NCI-H1092 treated with DMSO at 0.1 percent for 48 hours (cell line): ENCODE measurements around the gene DOCK11.
"Not testable (repeated sequence)": the region's sequence is repeated elsewhere in the genome, so short reads cannot be mapped to it uniquely, and the experiment has no call there.

Experiments
- DNase-seq: peaks from one replicate; lab custom pipeline; 2025; lab: John Stamatoyannopoulos, UW

DOCK11 gene

DNA sequence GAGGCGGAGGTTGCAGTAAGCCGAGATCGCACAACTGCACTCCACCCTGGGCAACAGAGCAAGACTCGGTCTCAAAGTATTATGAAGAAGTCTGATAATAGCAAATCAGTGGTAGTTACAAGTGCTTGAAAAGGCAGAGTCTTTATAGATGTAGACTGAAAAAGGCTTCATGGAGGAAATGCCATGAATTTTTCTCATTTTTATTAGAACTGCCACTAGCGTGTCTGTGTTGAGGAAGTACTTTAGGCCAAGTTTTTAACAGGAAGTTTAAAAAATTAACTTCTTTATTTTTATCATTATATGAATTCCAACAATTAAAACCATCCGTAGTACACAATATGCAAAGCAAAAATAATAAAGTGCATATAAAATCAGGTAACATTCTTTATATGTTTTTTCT, 199.0 kb downstream of the DOCK11 start:
- DNase-seq, result no peak

GRCh38 chrX:118698516-118699170, 203.0 kb downstream of the DOCK11 start:
- no peak for DNase-seq

DNA sequence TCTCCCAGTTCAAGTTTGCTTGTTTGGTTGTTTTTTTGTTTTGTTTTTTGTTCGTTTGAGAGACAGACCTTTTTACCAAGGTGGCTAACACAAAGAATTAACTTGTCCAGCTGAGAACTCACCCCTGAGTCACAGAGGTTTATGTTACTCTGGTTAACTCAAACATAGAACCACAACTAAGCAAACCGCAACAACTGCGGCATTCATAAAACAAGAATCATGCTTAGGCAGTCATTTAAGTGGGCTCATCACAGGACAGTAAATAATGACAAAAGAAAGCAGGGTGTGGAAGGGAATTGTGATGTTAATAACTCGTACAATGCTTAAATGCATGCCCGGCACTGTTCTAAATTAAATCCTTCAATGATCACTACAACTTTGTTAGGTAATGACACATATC, 207.1 kb downstream of the DOCK11 start:
- no peak for DNase-seq

GRCh38 chrX:118706681-118707080, 211.1 kb downstream of the DOCK11 start:
- no peak for DNase-seq

DNA sequence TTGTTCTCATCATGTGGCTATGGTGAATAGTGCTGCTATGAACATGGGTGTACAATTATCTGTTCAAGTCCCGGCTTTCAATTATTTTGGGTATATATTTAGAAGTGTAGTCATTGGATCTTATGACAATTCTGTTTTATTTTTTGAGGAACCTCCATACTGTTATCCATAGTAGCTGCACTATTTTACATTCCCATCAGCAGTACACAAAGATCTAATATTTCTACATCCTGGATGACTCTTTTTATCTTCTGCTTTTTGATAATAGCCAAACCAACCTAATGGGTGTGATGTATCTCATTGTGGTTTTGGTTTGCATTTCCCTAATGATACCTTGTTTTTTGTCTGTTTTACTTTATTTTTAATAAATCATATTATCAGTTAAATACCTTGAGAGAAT, 218.9 kb downstream of the DOCK11 start:
- no peak for DNase-seq

GRCh38 chrX:118715917-118716316, 220.3 kb downstream of the DOCK11 start:
- not testable (repeated sequence) for DNase-seq

GRCh38 chrX:118716833-118717232, 221.2 kb downstream of the DOCK11 start:
- not testable (repeated sequence) for DNase-seq

DNA sequence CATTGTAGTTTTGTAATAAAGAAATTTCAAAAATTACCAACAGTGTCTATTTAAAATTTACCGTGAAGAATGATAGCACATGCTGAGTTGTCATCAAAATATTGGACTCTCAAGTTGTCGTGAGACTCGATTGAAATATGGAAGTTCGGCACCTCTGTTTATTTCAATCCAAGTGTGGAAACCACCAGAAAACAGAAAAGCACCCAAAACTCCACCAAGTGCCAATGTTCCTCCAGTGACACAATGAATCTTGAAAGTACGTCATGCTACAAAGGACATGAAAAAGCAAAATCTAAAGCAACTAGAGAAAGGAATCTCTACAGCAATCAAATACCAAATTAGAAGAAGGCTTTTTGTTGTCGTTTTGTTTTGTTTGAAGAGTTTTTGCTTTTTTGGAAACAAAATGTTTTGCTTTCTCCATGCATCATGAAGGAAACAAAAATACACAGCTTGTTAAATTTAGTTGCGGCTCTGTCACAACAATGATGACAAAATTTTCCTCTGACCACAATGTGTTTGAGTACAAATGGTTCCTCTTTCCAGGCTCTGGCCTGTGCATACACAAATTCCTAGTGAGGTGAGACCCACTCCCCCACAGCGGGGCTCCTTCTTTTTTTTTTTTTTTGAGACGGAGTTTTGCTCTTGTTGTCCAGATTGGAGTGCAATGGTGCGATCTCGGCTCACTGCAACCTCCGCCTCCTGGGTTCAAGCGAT, 222.2 kb downstream of the DOCK11 start:
- no peak for DNase-seq

DNA sequence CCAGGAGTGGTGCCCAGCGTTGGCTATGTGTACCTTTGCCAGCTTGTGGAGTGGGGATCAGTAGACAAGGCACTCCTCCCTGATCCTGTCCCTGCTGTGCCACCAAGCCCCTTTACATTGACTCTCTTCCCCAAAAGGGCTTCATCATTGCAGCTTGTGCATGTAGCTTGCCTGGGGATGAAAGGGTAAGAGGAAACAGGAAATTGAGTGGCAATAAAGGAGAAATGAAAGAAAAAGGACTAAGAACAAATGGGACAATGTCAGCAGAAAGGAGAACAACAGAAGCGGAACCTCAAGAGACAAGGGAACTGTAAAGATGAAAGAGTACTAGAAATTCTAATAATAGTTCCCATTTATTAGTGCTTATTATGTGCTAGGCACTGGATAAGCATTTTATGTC, 223.1 kb downstream of the DOCK11 start:
- no peak for DNase-seq

DNA sequence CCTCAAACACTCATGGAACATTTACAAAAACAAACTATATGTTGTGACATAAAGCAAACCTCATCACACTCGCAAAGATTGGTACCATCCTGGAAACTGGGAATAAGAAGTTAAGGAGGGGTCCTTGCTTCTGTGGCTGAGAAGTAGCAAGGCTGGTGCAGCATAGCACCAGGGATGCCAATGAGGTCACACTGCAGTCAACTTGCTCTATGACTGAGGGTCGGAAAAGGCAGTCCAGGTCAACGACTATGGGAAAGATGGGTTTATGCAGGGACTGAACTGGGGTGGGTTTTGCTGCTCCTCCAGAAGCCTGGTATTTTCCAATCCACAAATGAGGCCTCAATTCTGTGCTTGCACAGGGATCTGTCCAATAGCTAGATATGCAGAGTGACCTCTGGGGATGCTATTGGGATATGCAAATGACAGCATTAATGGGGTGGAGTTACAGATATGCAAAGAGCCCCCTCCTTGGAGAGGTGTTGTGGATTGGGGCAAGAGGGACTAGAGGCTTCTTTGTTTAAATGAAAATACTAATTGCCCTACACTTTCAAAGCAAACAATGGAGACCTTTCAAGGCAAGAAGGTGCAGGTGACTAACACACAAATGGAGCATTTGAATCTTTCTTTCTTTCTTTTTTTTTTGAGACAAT, 224.6 kb downstream of the DOCK11 start:
- DNase-seq, result no peak

GRCh38 chrX:118723376-118723775, 227.8 kb downstream of the DOCK11 start:
- DNase-seq, result no peak

DNA sequence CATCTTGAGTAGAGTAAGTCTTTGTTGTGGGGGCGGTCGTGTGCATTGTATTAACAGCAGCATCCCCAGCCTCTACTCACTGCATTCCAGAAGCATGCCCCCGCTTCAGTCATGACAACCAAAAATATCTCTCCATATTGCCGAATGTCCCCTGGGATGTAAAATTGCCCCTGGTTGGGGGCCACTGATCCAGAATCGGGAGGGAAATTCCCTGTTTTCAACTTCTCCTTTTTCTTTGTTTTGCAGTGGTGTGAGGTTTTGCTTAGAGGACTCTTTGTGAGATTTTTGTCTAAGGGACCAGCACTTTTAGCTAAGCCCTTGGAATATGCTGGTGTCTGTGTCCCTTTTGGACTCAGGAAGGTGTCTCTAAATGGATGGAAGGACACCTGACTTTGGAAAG, 228.8 kb downstream of the DOCK11 start:
- no peak for DNase-seq

- DNase-seq, result no peak
Measured at GRCh38 chrX:118724775-118725174, 229.2 kb downstream of the DOCK11 start.

DNA sequence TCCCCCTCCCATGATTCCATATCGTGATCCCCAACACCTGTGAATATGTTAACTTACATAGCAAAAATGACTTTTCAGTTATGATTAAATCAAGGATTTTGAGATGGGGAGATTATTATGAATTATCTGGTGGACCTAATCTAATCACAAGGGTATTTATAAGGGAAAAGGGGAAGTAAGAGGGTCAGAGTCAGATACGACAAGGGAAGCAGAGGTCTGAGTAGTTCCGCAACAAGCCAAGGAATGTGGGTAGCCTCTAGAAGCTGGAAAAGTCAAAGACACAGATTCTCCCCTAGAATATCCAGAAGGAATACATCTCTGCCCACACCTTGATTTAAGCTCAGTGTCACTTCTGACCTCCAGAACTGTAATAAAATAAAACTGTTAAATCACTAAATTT, 230.8 kb downstream of the DOCK11 start:
- no peak for DNase-seq

DNA sequence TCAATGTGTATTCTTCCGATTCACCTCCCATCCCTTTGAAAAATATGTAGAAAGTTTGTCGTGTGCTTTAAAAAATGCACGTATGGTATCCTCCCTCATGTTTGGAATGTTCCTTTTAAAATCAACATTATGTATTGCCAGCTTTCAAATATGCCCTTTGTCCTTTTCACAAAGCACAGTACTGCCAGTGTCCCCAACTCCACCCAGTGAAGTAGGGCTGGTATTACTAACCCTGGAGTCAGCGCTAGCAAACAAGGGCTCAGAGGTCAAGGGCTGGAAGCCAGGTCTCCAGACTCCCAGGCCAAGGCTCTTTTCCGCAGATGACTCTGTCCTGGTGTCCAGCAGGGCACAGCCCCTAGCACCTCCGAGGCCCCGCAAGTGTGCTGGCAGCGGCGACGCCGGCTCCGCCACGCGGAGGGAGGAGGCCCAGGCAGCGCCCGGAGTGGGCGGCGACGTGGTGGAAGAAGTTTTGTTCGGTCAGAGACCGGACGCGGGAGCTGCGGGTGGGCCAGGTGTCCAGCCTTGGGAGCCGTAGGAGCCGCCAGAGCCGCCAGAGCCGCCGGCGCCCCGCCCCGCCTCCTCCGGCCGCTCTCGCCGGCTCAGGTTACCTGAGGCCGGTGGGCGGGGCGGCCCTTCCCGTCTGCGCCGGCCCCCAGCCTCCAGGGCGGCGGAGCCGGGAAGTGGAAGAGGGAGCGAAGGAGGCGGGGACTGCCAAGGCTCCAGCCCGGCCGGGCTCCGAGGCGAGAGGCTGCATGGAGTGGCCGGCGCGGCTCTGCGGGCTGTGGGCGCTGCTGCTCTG, 231.5 kb downstream of the DOCK11 start, which contains the start of gene IL13RA1:
TSS of gene IL13RA1 (plus strand) at position 720 of the 799 bp plus-strand sequence. CDS start at position 753, 33 bp downstream.
- DNase-seq, result peak; percentile 68

DNA sequence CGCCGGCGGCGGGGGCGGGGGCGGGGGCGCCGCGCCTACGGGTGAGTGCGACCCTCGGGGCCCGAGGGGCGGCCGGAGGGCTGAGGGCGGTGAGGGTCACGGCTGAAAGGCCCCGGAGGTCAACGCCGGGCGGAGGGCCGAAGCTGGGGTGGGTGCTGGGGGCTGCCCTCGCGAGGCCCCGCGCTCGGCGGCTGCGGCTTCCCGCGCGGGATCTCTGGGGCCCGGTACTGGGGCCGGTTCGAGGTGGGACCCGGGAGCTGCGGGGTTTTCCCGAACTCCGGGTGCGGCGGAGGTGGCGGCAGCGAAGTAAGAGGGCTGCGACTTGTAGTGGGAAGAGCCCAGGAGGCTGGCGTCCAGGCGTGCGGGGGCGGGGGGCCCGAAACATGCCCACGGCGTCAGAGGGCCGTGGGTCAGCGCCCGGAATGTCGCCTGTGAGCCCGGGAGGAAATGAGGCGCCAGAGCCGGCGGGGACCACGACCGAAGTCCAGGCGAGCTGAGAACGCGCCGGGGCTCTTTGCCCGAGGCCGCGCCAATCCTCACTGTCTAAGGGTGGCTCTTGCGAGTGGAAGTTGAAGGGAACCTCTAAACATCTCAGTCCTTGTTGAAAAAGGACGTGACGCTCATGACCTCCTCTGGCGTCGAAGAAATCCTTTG, 232.2 kb downstream of the DOCK11 start:
- DNase-seq, result no peak

GRCh38 chrX:118729042-118729652, 233.5 kb downstream of the DOCK11 start:
- no peak for DNase-seq

- DNase-seq, result no peak
Measured at GRCh38 chrX:118730500-118731247, 235.1 kb downstream of the DOCK11 start.

DNA sequence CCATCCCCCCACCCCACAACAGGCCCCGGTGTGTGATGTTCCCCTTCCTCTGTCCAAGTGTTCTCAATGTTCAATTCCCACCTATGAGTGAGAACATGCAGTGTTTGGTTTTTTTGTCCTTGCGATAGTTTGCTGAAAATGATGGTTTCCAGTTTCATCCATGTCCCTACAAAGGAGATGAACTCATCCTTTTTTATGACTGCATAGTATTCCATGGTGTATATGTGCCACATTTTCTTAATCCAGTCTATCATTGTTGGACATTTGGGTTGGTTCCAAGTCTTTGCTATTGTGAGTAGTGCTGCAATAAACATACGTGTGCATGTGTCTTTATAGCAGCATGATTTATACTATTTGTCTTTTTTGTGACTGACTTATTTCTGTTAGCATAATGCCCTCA, 236.9 kb downstream of the DOCK11 start:
- not testable (repeated sequence) for DNase-seq

GRCh38 chrX:118734909-118735308, 239.3 kb downstream of the DOCK11 start:
- DNase-seq, result no peak
